ENCODE measurements around the gene RASA3. TPM values are rescaled to one million over a fixed set of nuclear protein-coding genes. Genes with fewer than 3 reads are reported as not detected.

RASA3 gene
- polyA plus RNA-seq, 1 donor from 2014 or later, result 52.8 TPM

DNA sequence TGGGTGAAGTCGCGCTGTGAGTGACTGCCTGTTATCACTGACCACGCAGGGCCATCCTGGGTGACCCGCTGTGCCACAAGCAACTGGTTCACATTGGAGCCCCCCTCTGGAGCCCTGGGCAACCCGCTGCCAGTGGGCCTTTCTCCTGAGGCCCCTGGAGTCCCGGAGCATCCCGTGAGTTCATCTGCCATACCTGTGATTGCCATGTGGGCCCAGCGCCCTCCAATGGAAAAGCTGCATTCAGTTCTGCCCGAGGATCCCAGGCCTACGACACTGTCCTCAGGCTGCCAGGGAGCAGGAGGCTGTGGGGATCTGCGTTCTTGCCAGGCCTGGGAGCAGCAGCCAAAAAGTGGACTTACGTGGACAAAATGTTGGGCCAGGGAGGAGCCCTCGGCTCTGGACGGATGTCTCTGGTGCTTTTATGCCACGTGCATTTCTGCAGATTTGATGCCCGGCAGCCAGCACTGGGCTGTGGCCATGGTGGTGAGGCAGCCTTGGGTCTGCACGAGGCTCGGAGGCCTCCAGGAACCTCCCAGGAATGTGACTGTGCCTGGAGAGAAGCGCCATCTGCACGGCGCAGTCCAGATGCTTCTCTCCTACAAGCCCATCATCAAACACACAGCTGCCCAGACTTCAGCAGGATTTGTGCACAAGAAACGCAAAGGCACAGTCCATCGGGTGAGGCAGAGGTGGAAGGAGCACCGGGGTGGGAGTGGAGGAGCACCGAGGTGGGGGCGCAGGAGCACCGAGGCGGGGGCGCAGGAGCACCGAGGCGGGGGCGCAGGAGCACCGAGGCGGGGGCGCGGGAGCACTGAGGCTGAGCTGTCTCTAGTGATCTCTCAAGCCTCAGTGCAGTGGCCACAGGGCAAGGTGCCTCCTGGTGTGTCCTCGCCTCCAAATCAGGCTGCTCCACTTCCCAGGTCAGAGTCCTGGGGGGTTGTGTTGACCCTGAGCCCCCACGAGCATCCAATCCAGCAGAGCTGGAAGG is 202.5 kb downstream of the RASA3 start:
- Mint-ChIP-seq H3K4me1 (peaks cover 0 to 10% (median 6%) of the 10 kb centered on the region in 3 donors), H3K9me3 (no peaks in the 10 kb centered on the region), H3K27me3 (peaks cover 27% of the 10 kb centered on the region), H3K27ac (no peak overlapping the region), H3K4me3 (no peak overlapping the region), H3K36me3 (no peaks in the 10 kb centered on the region)

DNA sequence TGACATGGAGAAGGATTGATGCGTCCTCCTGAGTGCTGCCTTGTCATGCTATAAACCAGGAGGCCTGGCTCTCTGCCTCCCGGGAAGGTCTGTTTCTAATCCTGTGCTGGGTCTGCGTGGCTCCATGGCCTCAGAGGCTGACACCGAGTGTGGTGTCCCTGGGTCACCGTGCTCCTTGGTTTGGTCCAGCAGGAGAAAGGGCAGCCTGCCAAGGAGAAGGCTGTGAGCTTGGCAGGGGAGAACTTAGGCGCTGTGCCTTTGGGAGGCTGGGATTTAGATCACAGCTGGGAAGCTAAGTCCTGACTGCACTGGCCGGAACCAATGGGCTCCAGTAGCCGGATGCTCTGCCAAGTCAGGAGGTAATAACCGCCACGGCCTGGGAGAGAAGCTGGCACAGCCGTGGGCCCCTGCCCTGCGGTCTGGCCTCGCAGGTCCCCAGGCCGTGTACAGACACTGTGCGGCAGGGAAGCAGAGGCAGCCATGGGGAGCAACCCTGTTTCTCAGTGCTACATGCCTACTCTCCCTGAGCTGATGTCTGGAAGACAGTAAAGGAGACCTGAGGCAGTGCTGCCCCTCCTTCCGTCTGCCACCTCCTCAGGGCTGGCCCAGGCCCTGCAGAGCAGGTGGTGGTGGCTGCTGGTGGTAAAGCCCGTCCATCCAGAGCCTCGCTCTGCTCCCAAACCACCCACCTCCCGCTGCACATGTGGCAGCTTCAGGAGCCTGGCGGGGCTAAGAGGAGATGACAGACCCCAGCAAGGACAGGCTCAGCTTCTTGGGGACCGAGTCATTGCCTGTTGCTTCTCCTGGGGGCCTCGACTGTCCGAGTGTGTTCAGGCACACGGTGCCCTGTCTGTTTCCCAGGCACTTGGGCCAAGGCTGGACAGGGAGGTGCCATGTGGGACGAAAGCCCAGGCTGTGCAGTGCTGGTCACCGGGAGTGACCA is 203.5 kb downstream of the RASA3 start:
- Mint-ChIP-seq H3K27ac (no peak overlapping the region), H3K4me1 (peaks cover 0 to 10% (median 6%) of the 10 kb centered on the region in 3 donors), H3K4me3 (no peak overlapping the region), H3K36me3 (no peaks in the 10 kb centered on the region), H3K9me3 (no peaks in the 10 kb centered on the region), H3K27me3 (peaks cover 20% of the 10 kb centered on the region)

Other genes starting within 250 kb of the RASA3 start
- 1.1 TPM for gene C13orf46, start 158.5 kb downstream of the RASA3 start, polyA plus RNA-seq
- gene CFAP97D2, start 46.6 kb upstream of the RASA3 start, polyA plus RNA-seq, result not detected
- gene CDC16, start 102.3 kb upstream of the RASA3 start, polyA plus RNA-seq, result 22.6 TPM
- 35.5 TPM for gene UPF3A, start 149.0 kb upstream of the RASA3 start, polyA plus RNA-seq
- 14.6 TPM for gene CHAMP1, start 181.9 kb upstream of the RASA3 start, polyA plus RNA-seq